ENCODE results near the gene RFX4. TPM values are rescaled to one million over a fixed set of nuclear protein-coding genes. Genes with fewer than 3 reads are reported as not detected.

RFX4 gene
- total and polyA plus RNA-seq, 10 of the 15 experiments (the other 5 are each of a cell fraction or from before 2014, with no cell fraction given): 0.02 to 0.23 TPM; not detected in 8

DNA sequence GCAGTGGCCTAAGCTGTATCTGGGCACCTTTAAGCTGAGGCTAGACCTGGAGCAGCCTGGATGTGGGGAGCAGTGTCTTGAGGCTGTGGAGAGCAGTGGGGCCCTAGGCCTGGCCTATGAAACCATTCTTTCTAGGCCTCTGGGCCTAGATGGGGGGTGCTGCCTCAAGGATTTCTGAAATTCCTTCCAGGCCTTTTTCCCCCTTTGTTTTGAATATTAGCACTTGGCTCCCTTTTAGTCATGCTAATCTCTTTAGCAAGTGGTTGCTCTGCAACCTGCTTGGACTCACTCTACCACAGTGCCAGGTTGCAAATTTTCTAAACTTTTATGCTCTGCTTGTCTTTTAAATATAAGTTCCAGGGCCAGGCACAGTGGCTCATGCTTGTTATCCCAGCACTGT lies 41.6 kb upstream of the RFX4 start:
- in situ Hi-C loops (cut with MboI): no loop called here
- Histone ChIP-seq H3K9ac (ENCODE audit: control insufficient read depth, insufficient read depth, low read length) (no peak overlapping the region), H4K20me1 (ENCODE audit: control insufficient read depth, insufficient read depth) (no peaks in the 10 kb centered on the region), H2AFZ (ENCODE audit: control insufficient read depth, low read depth, low read length) (no peak overlapping the region), H3K79me2 (ENCODE audit: control insufficient read depth, insufficient read depth, low read length) (no peaks in the 10 kb centered on the region), H3K27me3 (replicated peaks in 1 of 2; ENCODE audit: control insufficient read depth in 2 of 2, insufficient read depth in 2 of 2, low read length in 1 of 2) (no peaks in the 10 kb centered on the region), H3K36me3 (ENCODE audit: control insufficient read depth in 2 of 2, insufficient read depth in 2 of 2, low read length in 1 of 2) (no peaks in the 10 kb centered on the region), H3K27ac (ENCODE audit: control insufficient read depth, insufficient read depth) (no peak overlapping the region), H3K4me3 (no peak overlapping the region), H3K9me3 (replicated peaks; ENCODE audit: control insufficient read depth, insufficient read depth, low read length) (no peaks in the 10 kb centered on the region; the same call in 2 of the 3 replicates), H3K4me1 (ENCODE audit: control insufficient read depth, insufficient read depth, low read length) (no peaks in the 10 kb centered on the region), H3K4me2 (ENCODE audit: control insufficient read depth, insufficient read depth) (no peak overlapping the region)
- CTCF ChIA-PET: interaction anchor here (0.7 kb wide), 1 partner anchor 80 kb away, joined by 3 read pairs; no protein-coding TSS in a partner anchor
- TF ChIP-seq TAF1 (IDR thresholded peaks at IDR 0.05; ENCODE audit: borderline replicate concordance, low read depth, low read length) (no peak), HDAC6 (IDR thresholded peaks at IDR 0.05; ENCODE audit: unreplicated experiment) (no peak), YBX1 (IDR thresholded peaks at IDR 0.05) (no peak), WRNIP1 (IDR thresholded peaks at IDR 0.05; ENCODE audit: borderline replicate concordance, low read depth, low read length) (no peak), KDM1A (IDR thresholded peaks at IDR 0.05; ENCODE audit: borderline replicate concordance) (no peak), TCF3 (IDR thresholded peaks at IDR 0.05; ENCODE audit: borderline replicate concordance, insufficient read depth, low read depth, low read length) (no peak), MTA2 (IDR thresholded peaks at IDR 0.05; ENCODE audit: low read depth) (no peak), NFXL1 (IDR thresholded peaks at IDR 0.05; ENCODE audit: borderline replicate concordance) (no peak), SPI1 (IDR thresholded peaks at IDR 0.05; ENCODE audit: borderline replicate concordance, insufficient read depth, low read depth, low read length) (no peak), ZNF592 (IDR thresholded peaks at IDR 0.05) (no peak), ATF7 (IDR thresholded peaks at IDR 0.05; ENCODE audit: low read depth) (no peak), ZZZ3 (IDR thresholded peaks at IDR 0.05; ENCODE audit: control insufficient read depth, insufficient read length, low read depth) (no peak)
- ATAC-seq: no peak
- BruUV-seq (replicated peaks): no TSS peak
- intact Hi-C loops (cut with micrococcal nuclease; ENCODE audit: unreplicated experiment): no loop called here
- POLR2A ChIA-PET: no interaction called here
- FAIRE-seq: no peak
- no peak for DNase-seq (ENCODE audit: low read depth, low spot score)
- SMC1A ChIA-PET (ENCODE audit: uncharacterized antibody, unreplicated experiment): no interaction called here
- RAD21 ChIA-PET (ENCODE audit: unreplicated experiment): no interaction called here

All from GM12878 (cell line).